ENCODE measurements around the gene CNIH2. TPM values are rescaled to one million over a fixed set of nuclear protein-coding genes. Genes with fewer than 3 reads are reported as not detected.
A peak's percentile ranks its signal among the peaks of the same experiment; 100 is the strongest.

Gene CNIH2
- total and polyA plus RNA-seq, 9 of the 15 experiments (the other 6 are each of a cell fraction or from before 2014, with no cell fraction given): 0.26 to 0.89 (median 0.40) TPM; not detected in 4

- TF ChIP-seq HMGN3 (IDR thresholded peaks at IDR 0.05; ENCODE audit: borderline replicate concordance, extremely low read depth, insufficient read length, low read depth, low read length) (peak; percentile 80), MIER1 (IDR thresholded peaks at IDR 0.05; ENCODE audit: low read depth) (peak; percentile 37; the same call in 1 of the 2 replicates), GATAD2A (IDR thresholded peaks at IDR 0.05) (peak; percentile 92), DNMT1 (IDR thresholded peaks at IDR 0.05) (no peak; the same call in 1 of the 2 replicates), ZNF384 (IDR thresholded peaks at IDR 0.05; ENCODE audit: low read depth, low read length) (no peak), CHCHD3 (CRISPR knock-in tag; IDR thresholded peaks at IDR 0.05) (no peak), MECOM (CRISPR knock-in tag; IDR thresholded peaks at IDR 0.05) (no peak), SAFB (IDR thresholded peaks at IDR 0.05; ENCODE audit: borderline replicate concordance, low read depth, low read length) (no peak), ZNF263 (CRISPR knock-in tag; IDR thresholded peaks at IDR 0.05; ENCODE audit: borderline replicate concordance) (peak; percentile 27; the same call in 1 of the 2 replicates), NFRKB (IDR thresholded peaks at IDR 0.05; ENCODE audit: low read depth) (no peak), MLX (CRISPR knock-in tag; conservative IDR thresholded peaks at IDR 0.05) (no peak), TOE1 (IDR thresholded peaks at IDR 0.05; ENCODE audit: borderline replicate concordance) (peak; percentile 76), TOE1 (CRISPR knock-in tag; IDR thresholded peaks at IDR 0.05; ENCODE audit: borderline replicate concordance, low read depth) (no peak), ZKSCAN8 (CRISPR knock-in tag; IDR thresholded peaks at IDR 0.05) (no peak), TARDBP (IDR thresholded peaks at IDR 0.05) (peak; percentile 84), CBX5 (IDR thresholded peaks at IDR 0.05; ENCODE audit: borderline replicate concordance, low read depth) (no peak), THRAP3 (IDR thresholded peaks at IDR 0.05; ENCODE audit: borderline replicate concordance) (peak; percentile 53; the same call in 1 of the 2 replicates), ZNF444 (CRISPR knock-in tag; IDR thresholded peaks at IDR 0.05) (no peak), NFATC3 (IDR thresholded peaks at IDR 0.05) (peak; percentile 99), ZBTB1 (CRISPR knock-in tag; IDR thresholded peaks at IDR 0.05; ENCODE audit: borderline replicate concordance, low read depth) (no peak), ATF3 (IDR thresholded peaks at IDR 0.05) (no peak), ATF3 (CRISPR knock-in tag; conservative IDR thresholded peaks at IDR 0.05) (0 out of 2 replicates have a peak, but pooled peaks have one; percentile 52), MTA3 (IDR thresholded peaks at IDR 0.05; ENCODE audit: borderline replicate concordance) (peak; percentile 90; the same call in 1 of the 2 replicates), LEF1 (IDR thresholded peaks at IDR 0.05) (no peak), ZNF79 (CRISPR knock-in tag; IDR thresholded peaks at IDR 0.05; ENCODE audit: low read depth) (no peak), ZBTB7A (IDR thresholded peaks at IDR 0.05; ENCODE audit: borderline replicate concordance, control insufficient read depth, low read depth, low read length) (peak; percentile 72; the same call in 1 of the 2 replicates), HDAC2 (IDR thresholded peaks at IDR 0.05) (peak; percentile 93), HES1 (IDR thresholded peaks at IDR 0.05; ENCODE audit: low read depth) (no peak), NFE2 (IDR thresholded peaks at IDR 0.05; ENCODE audit: low read depth) (no peak)
- TF ChIP-seq, protein P1, sequence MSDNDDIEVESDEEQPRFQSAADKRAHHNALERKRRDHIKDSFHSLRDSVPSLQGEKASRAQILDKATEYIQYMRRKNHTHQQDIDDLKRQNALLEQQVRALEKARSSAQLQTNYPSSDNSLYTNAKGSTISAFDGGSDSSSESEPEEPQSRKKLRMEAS (CRISPR knock-in tag; IDR thresholded peaks at IDR 0.05): peak; percentile 98
Observed at GRCh38 chr11:66311965-66312548, 34.1 kb downstream of the CNIH2 start (continued).

Measured in K562 (cell line).